GM20000 (cell line): ENCODE measurements around the gene TFAP2A.

Experiments used
- DNase-seq: peaks from one replicate; pipeline ENCODE4 v3.0.0; 2012; ENCODE audit warnings: low spot score
- TF ChIP-seq, protein P1 (sequence below): IDR thresholded peaks from 2 replicates; pipeline ENCODE4 v1.5.1; 2012; ENCODE audit warnings: mild to moderate bottlenecking, control low read depth; ENCODE audit errors: extremely low read depth, missing control alignments

Gene TFAP2A

GRCh38 chr6:10381133-10381829, 33.6 kb downstream of the TFAP2A start:
- DNase-seq, result no peak
- TF ChIP-seq, protein P1, sequence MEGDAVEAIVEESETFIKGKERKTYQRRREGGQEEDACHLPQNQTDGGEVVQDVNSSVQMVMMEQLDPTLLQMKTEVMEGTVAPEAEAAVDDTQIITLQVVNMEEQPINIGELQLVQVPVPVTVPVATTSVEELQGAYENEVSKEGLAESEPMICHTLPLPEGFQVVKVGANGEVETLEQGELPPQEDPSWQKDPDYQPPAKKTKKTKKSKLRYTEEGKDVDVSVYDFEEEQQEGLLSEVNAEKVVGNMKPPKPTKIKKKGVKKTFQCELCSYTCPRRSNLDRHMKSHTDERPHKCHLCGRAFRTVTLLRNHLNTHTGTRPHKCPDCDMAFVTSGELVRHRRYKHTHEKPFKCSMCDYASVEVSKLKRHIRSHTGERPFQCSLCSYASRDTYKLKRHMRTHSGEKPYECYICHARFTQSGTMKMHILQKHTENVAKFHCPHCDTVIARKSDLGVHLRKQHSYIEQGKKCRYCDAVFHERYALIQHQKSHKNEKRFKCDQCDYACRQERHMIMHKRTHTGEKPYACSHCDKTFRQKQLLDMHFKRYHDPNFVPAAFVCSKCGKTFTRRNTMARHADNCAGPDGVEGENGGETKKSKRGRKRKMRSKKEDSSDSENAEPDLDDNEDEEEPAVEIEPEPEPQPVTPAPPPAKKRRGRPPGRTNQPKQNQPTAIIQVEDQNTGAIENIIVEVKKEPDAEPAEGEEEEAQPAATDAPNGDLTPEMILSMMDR, result peak; percentile 7

- TF ChIP-seq, protein P1, result no peak
- no peak for DNase-seq
Measured at GRCh38 chr6:10375391-10375969, 39.4 kb downstream of the TFAP2A start.

DNA sequence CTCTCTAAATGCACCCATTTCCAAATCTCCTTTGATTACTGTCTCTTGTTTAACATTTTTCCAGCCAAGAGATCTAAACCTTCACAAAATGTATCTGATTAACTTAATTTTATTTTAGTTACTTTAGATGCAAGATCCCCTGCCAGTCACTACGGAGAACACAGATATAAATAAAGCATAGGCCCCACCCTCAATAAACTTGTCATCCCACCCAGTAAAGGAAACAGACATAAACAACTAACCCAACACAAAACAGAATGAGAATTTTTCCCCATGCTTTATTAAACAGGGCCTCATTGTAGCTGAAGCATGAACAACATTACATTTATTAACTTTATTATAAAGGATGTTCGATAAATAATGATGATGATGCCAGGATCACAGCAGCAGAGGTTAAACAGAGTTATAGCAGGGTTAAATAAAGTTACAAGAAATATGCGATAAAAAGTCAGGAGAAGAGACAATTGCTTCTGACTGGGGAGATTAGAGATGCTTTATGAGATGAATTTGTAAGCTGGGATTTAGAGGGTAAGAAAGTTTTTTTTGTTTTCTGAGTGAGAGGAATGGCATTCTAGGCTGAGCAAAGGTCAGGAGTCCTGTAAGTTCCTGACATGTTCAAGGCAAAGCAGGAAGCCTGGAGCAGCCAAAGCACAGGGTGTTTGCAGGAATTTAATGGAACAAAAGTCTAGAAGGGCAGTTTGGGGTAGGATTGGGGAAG, 41.1 kb downstream of the TFAP2A start:
- no peak for DNase-seq

DNA sequence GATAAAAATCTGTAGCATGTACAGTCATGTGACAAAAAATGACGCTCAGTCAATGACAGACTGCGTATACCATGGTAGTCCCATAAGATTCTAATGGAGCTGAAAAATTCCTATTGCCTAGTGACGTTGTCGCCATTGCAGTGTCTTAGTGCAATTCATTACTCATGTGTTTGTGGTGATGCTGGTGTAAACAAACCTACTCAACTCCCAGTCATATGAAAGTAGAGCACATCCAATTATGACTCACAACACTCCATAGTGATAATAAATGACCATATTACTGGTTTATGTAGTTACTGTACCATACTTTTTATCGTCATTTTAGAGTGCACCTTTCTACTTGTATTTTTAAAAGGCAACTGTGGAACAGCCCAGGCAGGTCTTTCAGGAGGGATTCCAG, 45.0 kb downstream of the TFAP2A start:
- TF ChIP-seq, protein P1, result no peak
- no peak for DNase-seq

More for the DNA sequence above, 41.1 kb downstream of the TFAP2A start:
- TF ChIP-seq, protein P1, result no peak

DNA sequence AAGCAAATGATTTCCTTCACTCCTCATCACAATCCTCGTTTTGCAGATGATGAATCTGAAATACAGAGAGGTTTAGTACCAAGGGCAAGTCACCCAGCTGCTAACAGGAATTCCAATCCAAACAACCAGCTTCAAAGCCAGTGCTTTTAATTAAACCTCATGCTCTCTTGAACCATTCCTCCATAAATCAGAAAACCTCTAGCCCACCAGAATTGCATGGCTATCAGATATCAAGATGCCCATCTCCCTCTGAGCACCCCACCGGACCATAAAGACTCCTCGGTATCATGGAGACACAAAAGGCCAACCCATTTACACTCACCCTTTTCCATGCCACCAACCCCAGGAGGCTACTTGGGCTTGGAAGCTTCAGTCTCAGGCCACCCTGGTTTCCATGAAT, 46.0 kb downstream of the TFAP2A start:
- TF ChIP-seq, protein P1, result no peak
- DNase-seq, result no peak

DNA sequence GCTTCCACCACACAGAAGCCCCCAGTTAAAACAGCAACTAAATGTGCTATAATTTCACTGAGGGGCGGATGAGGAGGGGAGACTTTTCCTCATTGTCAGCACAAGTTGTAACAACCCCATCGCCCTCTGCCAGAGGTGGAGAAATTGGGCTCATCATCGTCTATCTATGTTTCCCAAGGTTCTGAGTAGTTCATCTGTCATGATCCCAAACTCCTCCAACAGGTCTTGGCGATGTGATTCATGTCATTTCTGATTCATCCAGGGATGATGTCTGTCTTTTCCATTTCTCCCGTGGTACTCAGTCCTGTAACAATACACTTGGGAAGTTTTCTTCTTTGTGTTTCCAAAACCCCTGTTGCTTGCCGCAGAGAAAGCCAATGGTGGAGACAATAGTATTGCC, 51.0 kb downstream of the TFAP2A start:
- DNase-seq, result no peak
- TF ChIP-seq, protein P1, result no peak

DNA sequence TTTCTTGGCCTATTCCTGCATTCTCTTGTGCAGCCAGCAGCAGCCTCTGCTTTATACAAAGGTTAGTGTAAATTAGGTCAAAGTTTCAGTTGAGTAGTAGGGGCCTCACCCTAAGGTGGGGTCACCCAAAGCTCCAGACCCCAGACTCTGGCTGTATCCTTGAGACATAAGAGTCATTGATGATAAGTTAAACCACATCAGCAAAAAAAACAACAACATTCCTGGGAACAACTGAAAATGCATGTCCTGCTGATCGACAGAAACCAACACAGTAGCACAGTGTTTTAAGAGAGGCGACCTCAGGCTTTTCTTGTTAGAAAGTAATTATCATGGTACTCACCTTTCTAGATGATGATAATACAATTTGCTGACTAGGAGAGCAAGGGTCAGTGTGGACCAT, 52.6 kb downstream of the TFAP2A start:
- TF ChIP-seq, protein P1, result no peak

More for the DNA sequence above, 52.6 kb downstream of the TFAP2A start:
- no peak for DNase-seq
